ENCODE results near the gene TLR7.

Gene TLR7

GRCh38 chrX:12874581-12874980, 7.7 kb downstream of the TLR7 start:
- DNase-seq (ENCODE audit: low spot score), result no peak
- TF ChIP-seq, protein P1, sequence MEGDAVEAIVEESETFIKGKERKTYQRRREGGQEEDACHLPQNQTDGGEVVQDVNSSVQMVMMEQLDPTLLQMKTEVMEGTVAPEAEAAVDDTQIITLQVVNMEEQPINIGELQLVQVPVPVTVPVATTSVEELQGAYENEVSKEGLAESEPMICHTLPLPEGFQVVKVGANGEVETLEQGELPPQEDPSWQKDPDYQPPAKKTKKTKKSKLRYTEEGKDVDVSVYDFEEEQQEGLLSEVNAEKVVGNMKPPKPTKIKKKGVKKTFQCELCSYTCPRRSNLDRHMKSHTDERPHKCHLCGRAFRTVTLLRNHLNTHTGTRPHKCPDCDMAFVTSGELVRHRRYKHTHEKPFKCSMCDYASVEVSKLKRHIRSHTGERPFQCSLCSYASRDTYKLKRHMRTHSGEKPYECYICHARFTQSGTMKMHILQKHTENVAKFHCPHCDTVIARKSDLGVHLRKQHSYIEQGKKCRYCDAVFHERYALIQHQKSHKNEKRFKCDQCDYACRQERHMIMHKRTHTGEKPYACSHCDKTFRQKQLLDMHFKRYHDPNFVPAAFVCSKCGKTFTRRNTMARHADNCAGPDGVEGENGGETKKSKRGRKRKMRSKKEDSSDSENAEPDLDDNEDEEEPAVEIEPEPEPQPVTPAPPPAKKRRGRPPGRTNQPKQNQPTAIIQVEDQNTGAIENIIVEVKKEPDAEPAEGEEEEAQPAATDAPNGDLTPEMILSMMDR (IDR thresholded peaks at IDR 0.05; ENCODE audit: extremely low read depth, missing control alignments), result no peak

GRCh38 chrX:12877386-12877785, 10.5 kb downstream of the TLR7 start:
- no peak for DNase-seq (ENCODE audit: low spot score)
- TF ChIP-seq, protein P1 (IDR thresholded peaks at IDR 0.05; ENCODE audit: extremely low read depth, missing control alignments), result no peak

- no peak for DNase-seq (ENCODE audit: low spot score)
- TF ChIP-seq, protein P1 (IDR thresholded peaks at IDR 0.05; ENCODE audit: extremely low read depth, missing control alignments), result no peak
Measured at GRCh38 chrX:12878536-12878935, 11.7 kb downstream of the TLR7 start.

GRCh38 chrX:12881914-12882313, 15.0 kb downstream of the TLR7 start:
- DNase-seq (ENCODE audit: low spot score), result no peak
- TF ChIP-seq, protein P1 (IDR thresholded peaks at IDR 0.05; ENCODE audit: extremely low read depth, missing control alignments), result no peak

DNA sequence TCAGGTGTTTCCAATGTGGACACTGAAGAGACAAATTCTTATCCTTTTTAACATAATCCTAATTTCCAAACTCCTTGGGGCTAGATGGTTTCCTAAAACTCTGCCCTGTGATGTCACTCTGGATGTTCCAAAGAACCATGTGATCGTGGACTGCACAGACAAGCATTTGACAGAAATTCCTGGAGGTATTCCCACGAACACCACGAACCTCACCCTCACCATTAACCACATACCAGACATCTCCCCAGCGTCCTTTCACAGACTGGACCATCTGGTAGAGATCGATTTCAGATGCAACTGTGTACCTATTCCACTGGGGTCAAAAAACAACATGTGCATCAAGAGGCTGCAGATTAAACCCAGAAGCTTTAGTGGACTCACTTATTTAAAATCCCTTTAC, 18.6 kb downstream of the TLR7 start:
- no peak for DNase-seq (ENCODE audit: low spot score)
- TF ChIP-seq, protein P1 (IDR thresholded peaks at IDR 0.05; ENCODE audit: extremely low read depth, missing control alignments), result no peak

DNA sequence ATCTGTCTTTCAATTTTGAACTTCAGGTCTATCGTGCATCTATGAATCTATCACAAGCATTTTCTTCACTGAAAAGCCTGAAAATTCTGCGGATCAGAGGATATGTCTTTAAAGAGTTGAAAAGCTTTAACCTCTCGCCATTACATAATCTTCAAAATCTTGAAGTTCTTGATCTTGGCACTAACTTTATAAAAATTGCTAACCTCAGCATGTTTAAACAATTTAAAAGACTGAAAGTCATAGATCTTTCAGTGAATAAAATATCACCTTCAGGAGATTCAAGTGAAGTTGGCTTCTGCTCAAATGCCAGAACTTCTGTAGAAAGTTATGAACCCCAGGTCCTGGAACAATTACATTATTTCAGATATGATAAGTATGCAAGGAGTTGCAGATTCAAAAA, 19.7 kb downstream of the TLR7 start:
- DNase-seq (ENCODE audit: low spot score), result no peak
- TF ChIP-seq, protein P1 (IDR thresholded peaks at IDR 0.05; ENCODE audit: extremely low read depth, missing control alignments), result no peak

DNA sequence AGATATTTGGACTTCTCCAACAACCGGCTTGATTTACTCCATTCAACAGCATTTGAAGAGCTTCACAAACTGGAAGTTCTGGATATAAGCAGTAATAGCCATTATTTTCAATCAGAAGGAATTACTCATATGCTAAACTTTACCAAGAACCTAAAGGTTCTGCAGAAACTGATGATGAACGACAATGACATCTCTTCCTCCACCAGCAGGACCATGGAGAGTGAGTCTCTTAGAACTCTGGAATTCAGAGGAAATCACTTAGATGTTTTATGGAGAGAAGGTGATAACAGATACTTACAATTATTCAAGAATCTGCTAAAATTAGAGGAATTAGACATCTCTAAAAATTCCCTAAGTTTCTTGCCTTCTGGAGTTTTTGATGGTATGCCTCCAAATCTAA, 20.3 kb downstream of the TLR7 start:
- TF ChIP-seq, protein P1 (IDR thresholded peaks at IDR 0.05; ENCODE audit: extremely low read depth, missing control alignments), result no peak
- no peak for DNase-seq (ENCODE audit: low spot score)
